NCI-H146 treated with DMSO at 0.1 percent for 48 hours (cell line): Measurements from ENCODE around the gene NRP1.

Source experiments
- DNase-seq: peaks from one replicate; lab custom pipeline; 2025; ENCODE audit not compliant: unreplicated experiment; lab: John Stamatoyannopoulos, UW

Gene NRP1

GRCh38 chr10:33192190-33192589 lies 142.3 kb downstream of the NRP1 start:
- DNase-seq, result no peak

GRCh38 chr10:33190406-33190805 lies 144.1 kb downstream of the NRP1 start:
- DNase-seq, result no peak

GRCh38 chr10:33189808-33190207 lies 144.7 kb downstream of the NRP1 start:
- no peak for DNase-seq

- no peak for DNase-seq
Measured at GRCh38 chr10:33189363-33189762, 145.1 kb downstream of the NRP1 start.

GRCh38 chr10:33187427-33187999 lies 147.0 kb downstream of the NRP1 start:
- DNase-seq, result peak; percentile 68

GRCh38 chr10:33186150-33186549 lies 148.3 kb downstream of the NRP1 start:
- no peak for DNase-seq

GRCh38 chr10:33183655-33184054 lies 150.8 kb downstream of the NRP1 start:
- no peak for DNase-seq

- DNase-seq, result no peak
Measured at GRCh38 chr10:33180921-33181320, 153.5 kb downstream of the NRP1 start.

GRCh38 chr10:33180390-33180789 lies 154.1 kb downstream of the NRP1 start:
- no peak for DNase-seq

- no peak for DNase-seq
Measured at GRCh38 chr10:33179067-33179466, 155.4 kb downstream of the NRP1 start.

- DNase-seq, result no peak
Measured at GRCh38 chr10:33178026-33178755, 156.3 kb downstream of the NRP1 start.

GRCh38 chr10:33176688-33177087 lies 157.8 kb downstream of the NRP1 start:
- no peak for DNase-seq

- no peak for DNase-seq
Measured at GRCh38 chr10:33174674-33175434, 159.6 kb downstream of the NRP1 start.

- no peak for DNase-seq
Measured at GRCh38 chr10:33165911-33166310, 168.6 kb downstream of the NRP1 start.

GRCh38 chr10:33164060-33164709 lies 170.3 kb downstream of the NRP1 start:
- DNase-seq, result no peak

- DNase-seq, result no peak
Measured at GRCh38 chr10:33162248-33162575, 172.3 kb downstream of the NRP1 start.

- no peak for DNase-seq
Measured at GRCh38 chr10:33161550-33162247, 172.8 kb downstream of the NRP1 start.

- DNase-seq, result no peak
Measured at GRCh38 chr10:33160151-33160550, 174.3 kb downstream of the NRP1 start.

- no peak for DNase-seq
Measured at GRCh38 chr10:33157103-33157502, 177.4 kb downstream of the NRP1 start.

GRCh38 chr10:33155720-33156638 lies 178.5 kb downstream of the NRP1 start:
- peak; percentile 19 for DNase-seq
